SK-N-MC (cell line): Measurements from ENCODE around the gene CNGA2.

Experiments used
- EZH2 ChIP-seq: fragments of 200-600 bp; sonication (generic); IDR thresholded peaks from one replicate; pipeline ENCODE4 v1.6.1; 2017; ENCODE audit warnings: antibody characterized with exemption
- FOXP2 ChIP-seq: optimal IDR thresholded peaks from 2 replicates; pipeline ENCODE3; 2011; ENCODE audit warnings: mild to moderate bottlenecking, moderate library complexity; ENCODE audit not compliant: insufficient read depth; ENCODE audit errors: extremely low read length, control extremely low read depth
- POLR2AphosphoS5 ChIP-seq: IDR thresholded peaks from 2 replicates; pipeline ENCODE4 v1.6.1; 2012; ENCODE audit warnings: mild to moderate bottlenecking, low read depth, low read length, borderline replicate concordance

GRCh38 chrX:151765026-151765425 lies 30.5 kb downstream of the CNGA2 start:
- TF ChIP-seq POLR2AphosphoS5 (no peak), EZH2 (no peak), FOXP2 (no peak)
